Kidney epithelial cell (primary cell): ENCODE results near the gene ABCC6. TPM values are rescaled to one million over a fixed set of nuclear protein-coding genes. Genes with fewer than 3 reads are reported as not detected.
"Not testable (repeated sequence)": the region's sequence is repeated elsewhere in the genome, so short reads cannot be mapped to it uniquely, and the experiment has no call there.

Source experiments
- DNase-seq: peaks from one replicate; pipeline ENCODE4 v3.0.0-alpha.2; 2010; ENCODE audit warnings: low read depth
- H3K27me3 ChIP-seq: 2 replicates; pipeline ENCODE4 v1.6.0; 2011; ENCODE audit warnings: low read length; ENCODE audit not compliant: control insufficient read depth, insufficient read depth
- H3K36me3 ChIP-seq: 2 replicates; pipeline ENCODE4 v1.5.1; 2011; ENCODE audit warnings: low read length; ENCODE audit not compliant: control insufficient read depth, insufficient read depth
- H3K4me3 ChIP-seq: 2 replicates; pipeline ENCODE4 v1.5.1; 2011; ENCODE audit warnings: low read depth, mild to moderate bottlenecking, control low read depth, low read length
- CTCF ChIP-seq: IDR thresholded peaks from 2 replicates; pipeline ENCODE4 v1.5.1; 2011; ENCODE audit warnings: mild to moderate bottlenecking, moderate library complexity, low read length, control low read depth, inconsistent platforms; ENCODE audit not compliant: insufficient read depth, poor library complexity, severe bottlenecking
- total RNA-seq: library from RNA; depleted of rRNA; stranded (reverse); fragments of >200 nt; gene quantifications from 2 replicates; pipeline ENCODE4 v1.2.3, GENCODE V29; 2015

ABCC6 gene
- total RNA-seq, 1 donor from 2014 or later, result 1.5 TPM

- TF ChIP-seq CTCF, result no peak
- no peaks in the 10 kb centered on the region for H3K27me3 ChIP-seq
Observed at GRCh38 chr16:16108759-16109158, 114.5 kb downstream of the ABCC6 start.

DNA sequence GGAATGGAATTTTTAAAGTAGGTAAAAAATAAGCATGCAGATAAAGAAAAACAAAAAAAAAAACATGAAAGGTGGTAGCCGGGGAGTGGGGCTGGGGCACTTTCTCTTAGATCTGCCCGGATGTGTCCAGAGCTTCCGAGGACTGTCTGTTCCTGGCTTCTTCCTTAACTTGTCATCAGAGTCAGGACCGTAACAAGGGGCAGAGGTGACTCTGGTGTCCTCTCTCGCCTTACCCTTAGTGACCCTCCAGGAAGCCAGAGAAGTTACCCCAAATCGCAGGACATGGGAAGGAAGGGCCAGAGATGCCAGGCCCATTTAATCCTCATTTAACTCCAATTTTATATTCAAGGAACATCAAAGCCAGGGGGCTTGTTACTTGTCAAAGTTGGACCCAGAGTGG is 115.5 kb downstream of the ABCC6 start:
- Histone ChIP-seq H3K36me3 (no peaks in the 10 kb centered on the region), H3K4me3 (no peak overlapping the region), H3K27me3 (no peaks in the 10 kb centered on the region)
- TF ChIP-seq CTCF, result no peak
- DNase-seq, result no peak

More at GRCh38 chr16:16108759-16109158, 114.5 kb downstream of the ABCC6 start:
- no peak overlapping the region for H3K4me3 ChIP-seq
- DNase-seq, result no peak
- no peaks in the 10 kb centered on the region for H3K36me3 ChIP-seq

DNA sequence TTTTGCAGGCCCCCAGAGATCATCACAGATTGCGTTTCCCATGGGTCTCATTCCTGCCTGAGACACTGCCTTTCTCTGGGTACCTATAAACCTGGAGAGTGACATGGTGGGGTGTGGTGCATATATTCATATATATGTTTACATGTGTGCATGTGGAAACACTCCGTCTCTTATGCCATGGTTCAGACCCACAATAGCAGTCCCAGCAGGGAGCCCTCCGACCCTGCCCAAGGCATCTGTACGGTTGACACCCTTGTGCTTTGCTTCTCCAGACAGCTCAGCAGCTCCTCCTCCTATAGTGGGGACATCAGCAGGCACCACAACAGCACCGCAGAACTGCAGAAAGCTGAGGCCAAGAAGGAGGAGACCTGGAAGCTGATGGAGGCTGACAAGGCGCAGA is 116.8 kb downstream of the ABCC6 start:
- Histone ChIP-seq H3K27me3 (no peaks in the 10 kb centered on the region), H3K36me3 (no peaks in the 10 kb centered on the region), H3K4me3 (no peak overlapping the region)
- no peak for DNase-seq
- TF ChIP-seq CTCF, result no peak

DNA sequence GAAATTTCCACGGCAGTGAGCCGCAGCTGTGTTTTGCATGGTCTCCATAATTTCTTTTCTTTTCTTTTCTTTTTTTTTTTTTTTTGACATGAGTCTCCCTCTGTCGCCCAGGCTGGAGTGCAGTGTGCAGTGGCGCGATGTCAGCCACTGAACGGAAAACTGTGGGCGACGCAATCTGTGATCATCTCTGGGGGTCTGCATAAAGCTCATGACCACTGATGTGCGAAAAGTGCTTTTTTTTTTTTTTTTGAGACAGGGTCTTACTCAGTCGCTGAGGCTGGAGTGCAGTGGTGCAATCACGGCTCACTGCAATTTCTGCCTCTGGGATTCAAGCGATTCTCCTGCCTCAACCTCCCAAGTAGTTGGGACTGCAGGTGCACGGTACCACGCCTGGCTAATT is 117.6 kb downstream of the ABCC6 start:
- Histone ChIP-seq H3K4me3 (no peak overlapping the region), H3K27me3 (no peaks in the 10 kb centered on the region), H3K36me3 (no peaks in the 10 kb centered on the region)
- TF ChIP-seq CTCF, result no peak
- no peak for DNase-seq

DNA sequence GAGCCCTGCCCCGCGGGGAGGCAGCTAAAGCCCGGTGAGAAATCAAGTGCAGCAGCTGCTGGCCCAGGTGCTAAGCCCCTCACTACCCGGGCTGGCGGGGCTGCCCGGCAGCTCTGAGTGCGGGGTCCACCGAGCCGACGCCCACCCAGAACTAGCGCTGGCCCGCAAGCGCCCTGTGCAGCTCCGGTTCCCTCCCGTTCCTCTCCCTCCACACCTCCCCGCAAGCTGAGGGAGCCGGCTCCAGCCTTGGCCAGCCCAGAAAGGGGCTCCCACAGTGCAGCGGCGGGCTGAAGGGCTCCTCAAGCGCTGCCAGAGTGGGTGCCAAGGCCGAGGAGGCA is 118.5 kb downstream of the ABCC6 start:
- H3K27me3 ChIP-seq, result not testable (repeated sequence)

GRCh38 chr16:16104132-16104803 is 119.0 kb downstream of the ABCC6 start:
- DNase-seq, H3K36me3 ChIP-seq, H3K27me3 ChIP-seq: not testable (repeated sequence)

More for the DNA sequence above, 118.5 kb downstream of the ABCC6 start:
- H3K36me3 ChIP-seq, DNase-seq, H3K4me3 ChIP-seq: not testable (repeated sequence)

GRCh38 chr16:16102738-16103137 is 120.6 kb downstream of the ABCC6 start:
- Histone ChIP-seq H3K4me3 (no peak overlapping the region), H3K27me3 (no peaks in the 10 kb centered on the region), H3K36me3 (no peaks in the 10 kb centered on the region)
- TF ChIP-seq CTCF, result no peak
- DNase-seq, result no peak

More at GRCh38 chr16:16104132-16104803, 119.0 kb downstream of the ABCC6 start:
- not testable (repeated sequence) for H3K4me3 ChIP-seq
